ENCODE measurements around the gene ANK3.
A peak's percentile ranks its signal among the peaks of the same experiment; 100 is the strongest.

Gene ANK3

DNA sequence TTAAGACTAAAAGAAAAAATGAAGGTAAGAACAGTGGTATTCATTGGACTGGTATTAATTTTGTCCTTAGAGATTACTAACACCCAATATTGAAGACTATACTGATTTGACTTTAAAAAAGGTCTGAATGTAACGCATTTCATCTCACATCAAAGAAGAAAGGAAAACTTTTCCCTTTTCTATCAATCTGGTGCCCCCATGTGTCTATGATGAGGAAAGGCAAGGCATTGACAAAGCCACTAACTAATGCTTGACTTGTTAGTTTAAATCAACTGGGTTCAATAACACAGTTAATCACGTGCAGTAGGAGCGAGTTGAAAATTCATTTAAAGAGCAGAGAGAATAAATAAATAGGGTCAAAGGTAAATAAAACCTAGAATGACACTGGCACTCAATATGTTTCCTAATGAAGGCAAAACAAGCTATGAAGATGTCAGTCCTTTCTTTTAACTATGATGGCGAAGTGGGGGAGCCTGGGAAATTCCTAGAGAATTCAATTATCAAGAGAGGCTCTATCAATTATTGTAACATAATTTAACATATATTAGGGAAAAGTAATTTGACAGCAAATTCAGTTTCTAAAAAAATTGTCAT, 180.9 kb downstream of the ANK3 start:
- peak; percentile 35 for DNase-seq

DNA sequence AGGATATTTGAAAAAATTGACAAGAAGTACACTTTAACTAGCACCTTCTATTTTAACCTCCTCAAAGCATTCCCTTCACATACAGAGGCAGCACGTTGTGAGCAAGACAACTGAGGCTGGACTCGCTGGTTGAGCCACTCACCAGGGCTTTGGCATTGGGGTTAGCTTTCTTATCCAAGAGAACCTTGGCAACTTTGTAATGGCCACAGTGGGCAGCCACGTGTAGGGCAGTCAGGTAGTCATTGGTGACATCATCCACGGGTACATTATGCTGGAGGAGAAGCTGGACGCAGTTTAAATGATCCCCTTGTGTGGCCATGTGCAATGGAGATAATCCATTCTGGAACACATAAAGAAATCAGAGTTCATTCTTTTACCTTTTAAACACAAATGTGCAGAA, 181.8 kb downstream of the ANK3 start:
- no peak for DNase-seq

DNA sequence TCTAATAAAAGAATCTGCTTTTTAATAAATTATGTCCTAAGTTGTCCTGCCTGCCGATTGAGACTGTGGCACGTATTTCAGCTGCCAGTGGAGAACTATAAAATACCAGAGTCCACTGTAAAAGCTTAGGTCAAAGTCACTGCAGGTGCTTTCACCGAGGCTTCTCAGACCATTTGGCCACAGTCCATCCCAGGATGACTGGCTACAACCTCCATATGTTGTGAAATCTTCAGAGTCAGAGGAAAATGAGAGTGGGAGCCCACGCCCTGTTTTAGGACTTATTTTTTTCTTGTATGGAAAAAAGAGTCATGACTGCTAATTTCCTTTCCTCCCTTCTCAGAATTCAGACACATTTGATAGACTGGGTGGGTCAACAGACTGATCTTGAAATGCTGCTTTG, 182.9 kb downstream of the ANK3 start:
- no peak for DNase-seq

DNA sequence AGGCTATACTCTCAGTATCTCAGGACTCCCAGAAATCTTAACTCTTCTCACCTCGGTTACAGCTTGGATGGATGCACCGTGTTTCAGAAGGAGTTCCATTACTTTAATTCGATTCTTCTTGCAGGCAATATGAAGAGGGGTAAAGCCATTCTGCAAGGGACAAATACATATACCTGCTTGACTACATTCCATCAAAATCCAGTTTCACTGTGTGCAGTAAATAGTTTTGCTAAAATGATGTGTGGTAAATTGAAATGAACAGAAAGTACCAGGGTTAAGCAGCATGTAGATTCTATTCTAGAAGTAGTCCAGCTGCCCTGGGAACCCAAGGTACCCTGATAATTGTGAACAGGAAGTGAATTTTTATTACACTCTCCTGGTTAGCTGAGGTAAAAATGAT, 183.9 kb downstream of the ANK3 start:
- DNase-seq, result no peak

DNA sequence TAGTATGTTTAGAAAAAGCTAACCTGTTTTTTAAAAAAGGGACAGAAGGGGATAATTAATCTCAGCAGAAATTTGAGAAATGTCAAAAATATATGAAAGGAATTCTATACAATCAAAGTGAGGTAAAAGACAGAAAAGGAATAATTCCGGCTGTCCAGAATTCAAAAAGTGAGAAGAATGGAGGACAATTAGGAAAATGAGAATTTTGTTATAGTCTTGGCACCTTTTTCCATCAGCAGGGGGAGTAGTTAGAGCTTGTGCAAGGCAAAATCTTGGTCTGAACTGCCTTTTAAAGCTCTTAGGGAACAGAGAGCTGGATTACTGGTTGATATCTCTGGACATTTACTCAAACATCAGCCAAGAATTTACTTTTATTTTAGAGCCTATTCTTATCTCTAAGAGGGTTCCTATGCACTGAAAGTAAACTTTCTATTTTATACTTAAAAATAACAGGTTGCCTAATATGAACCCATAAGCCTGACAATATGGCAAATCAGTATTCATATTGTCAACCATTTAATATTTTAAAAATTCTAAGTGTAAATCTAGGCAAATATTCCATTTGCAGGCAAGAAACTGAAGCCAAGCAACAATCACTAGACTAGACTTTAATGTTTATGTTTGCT, 185.6 kb downstream of the ANK3 start:
- DNase-seq, result peak; percentile 4

DNA sequence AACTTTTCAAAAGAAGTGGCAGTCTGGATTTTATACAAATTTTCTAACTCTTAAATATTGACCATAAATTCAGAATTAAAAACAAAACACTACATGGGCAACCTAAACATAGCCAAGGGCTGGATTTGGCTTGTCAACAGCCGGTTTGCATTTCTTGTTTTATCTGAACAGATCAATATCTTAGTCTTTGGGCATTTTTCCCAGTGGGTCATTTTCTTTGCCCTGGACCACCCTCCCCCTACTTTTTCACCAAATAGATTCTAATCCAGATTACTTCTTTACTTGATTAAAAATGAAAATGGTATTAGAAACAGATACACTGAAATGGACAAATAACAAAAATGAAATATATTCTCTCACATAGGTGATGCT, 189.0 kb downstream of the ANK3 start:
- no peak for DNase-seq

DNA sequence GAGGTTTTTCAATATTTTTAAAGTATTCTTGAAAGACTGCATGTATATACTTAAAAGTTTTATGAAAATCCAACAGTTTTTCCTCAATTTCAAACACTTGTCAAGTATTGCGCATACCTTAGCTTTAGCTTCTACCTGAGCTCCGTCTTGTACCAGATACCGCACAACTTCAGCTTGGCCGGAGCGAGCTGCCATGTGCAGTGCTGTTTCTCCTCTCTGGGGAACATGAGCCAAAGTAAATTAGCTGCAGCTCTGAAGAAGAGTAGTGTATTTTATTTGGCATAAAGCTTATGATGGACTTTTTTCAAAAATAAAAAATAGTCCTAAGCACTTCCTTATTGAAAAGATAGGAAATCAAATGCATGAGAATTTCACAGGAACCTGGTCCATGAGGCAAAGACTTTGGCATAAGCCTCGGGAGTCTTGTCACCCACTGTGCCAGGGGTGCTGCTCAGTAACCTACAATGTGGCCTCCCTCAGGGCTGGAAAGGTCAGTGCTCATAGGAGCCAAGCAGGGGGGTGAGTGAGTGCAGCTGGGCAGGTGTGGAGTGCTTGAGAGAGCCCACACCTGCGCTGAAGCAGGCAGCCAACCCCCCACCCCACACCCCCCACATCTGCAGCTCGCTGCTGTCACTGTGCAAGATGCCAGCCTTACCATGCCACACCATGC, 189.5 kb downstream of the ANK3 start:
- DNase-seq, result no peak

DNA sequence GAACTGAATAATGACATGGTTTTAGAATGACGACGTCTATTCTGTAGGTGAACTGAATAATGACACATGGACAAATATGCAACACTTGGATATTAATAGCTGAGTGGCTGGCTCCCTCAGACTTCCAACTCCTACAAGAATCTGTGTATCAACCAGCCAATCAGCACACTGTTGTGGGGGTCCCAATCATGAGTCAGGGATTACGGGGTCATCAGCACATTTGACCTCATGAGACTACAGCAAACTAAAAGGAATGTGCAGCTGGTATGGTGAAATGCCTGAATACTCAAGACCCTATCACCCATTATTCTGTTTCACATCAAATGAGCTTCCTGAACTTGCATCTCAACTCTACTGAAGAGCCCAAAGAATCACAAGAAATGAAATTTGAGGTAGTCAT, 192.5 kb downstream of the ANK3 start:
- no peak for DNase-seq

DNA sequence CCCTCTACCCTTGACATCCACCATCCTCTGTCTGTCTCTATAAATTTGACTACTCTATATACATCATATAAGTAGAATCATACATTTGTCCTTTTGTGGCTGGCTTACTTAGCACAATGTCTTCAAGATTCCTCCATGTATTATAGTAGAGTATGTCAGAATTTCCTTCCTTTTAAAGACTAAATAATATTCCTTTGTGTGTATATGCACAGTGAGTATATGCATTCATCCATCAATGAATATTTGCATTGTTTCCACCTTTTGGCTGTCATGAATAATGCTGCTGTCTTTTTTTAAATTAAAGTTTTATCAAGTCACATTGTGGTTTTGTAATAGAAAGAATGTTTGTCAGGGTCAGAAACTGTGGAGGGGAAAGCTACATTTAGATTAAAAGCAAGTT, 195.3 kb downstream of the ANK3 start:
- DNase-seq, result no peak

DNA sequence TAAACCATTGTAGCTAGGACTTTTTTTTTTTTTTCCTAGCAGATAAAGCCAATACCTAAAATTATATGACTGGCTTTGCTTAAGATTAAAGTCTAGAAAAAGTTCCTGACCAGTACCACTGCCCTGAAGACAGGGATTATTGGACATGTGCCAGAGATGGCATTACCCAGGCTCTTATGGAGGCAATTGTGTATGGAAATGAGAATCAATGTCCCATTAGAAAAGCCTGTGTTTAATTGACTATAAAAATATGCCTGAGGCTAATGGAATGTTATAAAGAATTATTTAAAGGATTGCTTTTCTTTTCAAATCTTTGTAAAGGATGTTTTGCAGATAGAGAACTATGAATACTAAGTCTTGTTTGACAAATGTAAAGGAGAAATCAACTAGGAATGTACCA, 196.7 kb downstream of the ANK3 start:
- no peak for DNase-seq

DNA sequence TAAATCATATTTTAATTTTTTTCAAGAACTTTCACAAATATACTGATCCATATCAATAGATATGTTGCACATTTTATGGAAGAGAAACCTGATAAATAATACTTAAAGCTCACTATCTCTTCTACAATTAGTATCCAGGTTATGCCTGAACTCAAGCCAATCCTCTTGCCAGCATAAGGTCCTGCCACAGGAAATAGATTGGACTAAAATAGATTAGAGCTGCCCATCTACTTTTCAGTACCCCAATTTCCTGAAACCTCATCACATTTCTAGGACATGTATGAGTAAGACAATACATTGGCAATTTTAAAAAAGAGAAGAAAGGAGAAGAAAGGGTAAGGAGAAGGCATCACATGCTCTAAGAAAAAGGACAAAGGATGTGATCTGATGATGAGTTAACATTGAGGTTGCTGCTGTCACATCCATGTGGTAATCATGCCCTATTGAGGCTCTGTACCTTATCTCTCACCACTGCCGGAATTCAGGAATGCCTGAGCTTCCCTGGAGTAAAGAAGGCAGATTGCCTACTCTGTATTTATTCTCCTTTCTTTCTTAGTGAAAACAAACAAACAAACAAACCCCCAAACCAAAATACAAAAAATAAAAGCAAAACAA, 199.7 kb downstream of the ANK3 start:
- DNase-seq, result no peak

DNA sequence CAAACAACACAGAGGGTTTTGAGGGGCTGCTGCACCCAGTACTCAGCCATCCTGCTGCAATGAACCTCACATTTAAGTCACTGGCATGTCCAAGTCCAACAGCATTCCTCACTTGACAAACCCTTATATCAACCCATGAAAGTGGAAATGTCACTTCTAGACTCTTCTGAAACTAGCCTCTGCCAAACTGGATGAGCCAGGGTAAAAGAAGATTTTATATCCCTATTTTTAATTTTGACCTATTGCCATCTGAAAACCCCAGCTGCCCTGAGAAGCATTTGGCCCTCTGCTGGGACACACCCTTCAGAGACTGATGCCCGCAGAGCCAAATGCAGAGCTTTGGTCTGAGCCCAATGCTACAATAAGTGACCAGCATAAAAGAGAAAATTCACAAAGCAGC, 201.1 kb downstream of the ANK3 start:
- no peak for DNase-seq

DNA sequence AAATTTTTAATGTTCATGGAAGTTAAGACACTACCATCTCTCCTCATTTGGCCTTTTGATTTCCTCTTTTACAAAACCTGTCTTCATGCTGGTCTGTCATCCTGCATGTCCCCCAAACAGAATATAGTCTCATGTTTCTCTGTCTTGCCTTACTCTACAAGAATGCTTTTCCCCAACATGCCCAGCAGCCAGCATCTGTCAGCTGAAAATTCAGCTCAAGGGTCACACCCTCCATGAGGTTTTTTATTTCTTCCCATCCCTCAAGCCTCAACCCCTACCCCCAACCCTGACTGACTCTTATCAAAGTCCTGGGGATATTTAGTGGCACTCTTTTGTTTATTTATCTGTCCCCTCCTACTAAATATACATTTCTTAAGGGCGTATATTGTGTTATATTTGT, 202.0 kb downstream of the ANK3 start:
- DNase-seq, result no peak

DNA sequence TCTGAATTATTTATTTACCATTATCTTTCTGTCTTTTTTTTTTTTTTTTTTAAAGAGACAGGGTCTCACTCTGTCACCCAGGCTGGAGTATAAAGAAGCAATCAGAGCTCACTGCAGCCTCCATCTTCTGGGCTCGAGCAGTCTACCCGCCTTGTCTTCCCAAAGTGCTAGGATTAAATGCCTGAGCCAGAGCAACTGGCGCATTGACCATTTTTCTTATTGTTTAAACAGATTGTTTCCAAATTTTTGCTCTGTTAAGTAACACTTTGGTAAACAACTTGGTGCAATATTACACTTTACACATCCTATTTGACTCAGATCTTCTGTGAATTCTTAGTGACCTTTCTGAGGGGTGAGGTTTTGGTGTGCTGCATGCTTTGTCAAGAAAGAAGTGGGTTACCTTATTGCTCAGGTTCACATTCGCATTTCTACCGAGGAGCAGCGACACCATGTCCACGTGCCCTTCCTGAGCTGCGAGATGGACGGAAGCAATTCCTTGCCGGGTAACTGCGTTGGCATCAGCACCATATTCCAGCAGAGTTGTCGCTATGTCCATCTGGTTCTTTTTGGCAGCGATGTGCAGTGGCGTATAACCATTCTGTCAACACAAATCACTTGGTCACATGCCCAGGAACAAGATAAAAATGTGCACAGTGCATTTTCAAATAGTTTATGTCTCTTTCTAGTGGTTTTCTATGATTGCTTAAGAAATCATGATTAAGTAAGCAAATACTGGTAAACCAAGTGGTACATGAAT, 203.2 kb downstream of the ANK3 start:
- DNase-seq, result no peak

DNA sequence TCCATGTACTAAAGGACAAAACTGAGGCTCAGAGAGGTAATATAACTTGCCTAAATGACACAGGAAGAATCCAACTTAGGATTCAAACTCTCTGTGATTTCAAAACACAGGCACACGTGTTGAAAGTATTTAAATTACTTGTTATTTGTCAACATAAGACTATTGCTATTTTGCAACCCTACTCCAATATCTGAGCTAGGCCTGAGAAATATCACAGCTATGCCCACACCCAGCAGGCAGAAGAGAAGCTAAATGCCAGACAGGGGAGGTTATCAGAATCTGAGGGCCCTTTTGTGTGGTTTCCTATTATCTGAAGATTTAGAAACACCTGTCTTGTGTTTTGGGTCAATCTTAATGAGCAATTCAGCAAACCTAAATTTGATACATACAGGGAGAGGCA, 204.3 kb downstream of the ANK3 start:
- DNase-seq, result no peak

DNA sequence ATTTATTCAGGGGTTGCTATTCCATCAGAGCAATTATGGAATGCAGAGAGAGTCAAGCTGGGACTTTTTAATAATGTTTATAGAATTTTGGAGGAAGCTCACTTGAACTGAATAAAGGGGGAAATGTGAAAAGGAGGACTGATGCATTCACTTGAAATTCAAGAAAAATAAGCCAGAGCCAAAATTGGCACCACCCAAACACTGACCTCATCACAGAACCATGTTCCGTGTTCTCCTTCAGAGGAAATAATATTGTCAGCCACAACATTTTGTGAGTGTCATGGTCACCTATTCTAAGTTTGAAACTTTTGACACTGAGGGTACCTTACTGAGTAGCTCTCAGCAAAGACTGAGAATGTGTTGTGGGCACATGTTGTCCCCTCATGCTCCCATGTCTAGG, 207.0 kb downstream of the ANK3 start:
- DNase-seq, result no peak

DNA sequence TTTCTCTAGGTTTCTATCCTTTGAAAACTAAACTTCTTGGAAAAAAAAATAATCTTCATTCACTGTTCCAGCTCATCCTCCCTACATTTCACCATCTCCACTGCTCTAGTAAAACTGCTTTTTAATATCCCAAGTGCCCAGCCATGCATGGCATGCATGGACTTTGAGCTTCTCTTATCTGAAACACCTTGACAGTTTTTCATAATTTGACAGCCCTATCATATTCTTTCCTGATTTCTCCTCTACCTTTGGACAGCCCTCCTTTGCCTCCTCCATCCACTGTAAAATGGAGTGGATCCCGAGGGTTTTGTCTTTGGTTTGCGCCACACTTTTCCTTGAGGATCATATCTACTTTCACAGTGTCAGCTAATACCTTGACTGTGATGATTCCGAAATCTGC, 212.8 kb downstream of the ANK3 start:
- DNase-seq, result no peak

DNA sequence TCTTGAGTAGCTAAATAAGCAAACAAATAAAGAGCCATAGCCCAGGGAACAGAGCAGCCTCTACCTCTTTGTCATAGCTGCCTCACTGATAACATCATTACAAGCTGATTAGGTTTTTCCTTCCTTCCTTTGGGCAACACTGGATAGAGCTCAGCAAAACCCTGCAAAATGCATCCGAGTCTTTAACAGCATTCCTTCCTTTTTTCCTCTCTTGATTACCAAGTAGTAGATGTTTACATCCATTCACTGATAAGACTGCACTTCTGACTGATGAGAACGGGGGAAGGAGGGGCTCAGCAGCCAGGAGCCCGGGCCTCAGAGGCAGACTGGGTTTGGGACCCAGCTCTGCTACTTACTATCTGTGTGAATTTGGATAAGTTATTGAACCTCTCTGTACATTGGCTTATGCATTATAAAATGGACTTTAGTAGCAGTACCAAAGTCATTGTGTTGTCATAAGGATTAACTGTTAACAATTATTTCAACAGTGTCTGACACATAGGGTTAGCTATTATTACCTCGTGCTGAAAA, 214.2 kb downstream of the ANK3 start:
- no peak for DNase-seq

DNA sequence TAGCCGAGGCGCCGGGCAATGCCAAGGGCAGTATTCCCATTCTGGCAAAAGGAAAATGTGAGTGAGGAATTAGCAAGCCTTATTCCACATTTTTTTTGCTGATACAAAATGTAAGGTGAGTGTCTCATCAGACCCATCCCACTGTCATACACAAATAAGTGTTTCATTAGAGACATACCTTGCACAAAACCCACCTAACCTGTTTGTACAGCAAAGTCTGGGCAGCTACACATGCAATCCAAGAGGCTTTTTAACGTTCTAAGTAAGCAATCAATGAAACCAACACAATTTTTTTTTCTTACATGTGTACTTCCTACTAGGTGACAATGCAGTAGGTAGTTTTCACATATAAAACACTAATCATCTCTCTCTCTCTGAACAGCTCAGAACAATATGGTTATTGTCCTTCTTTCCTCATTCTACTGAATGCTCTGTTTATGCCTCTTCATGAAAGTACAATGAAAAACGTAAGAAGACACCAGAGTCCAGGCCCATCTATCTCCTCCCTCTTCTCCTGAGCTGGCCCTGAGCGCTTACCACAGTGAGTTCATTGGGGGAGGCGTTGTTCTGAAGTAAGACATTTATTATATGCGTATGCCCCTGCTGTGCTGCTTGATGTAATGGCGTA, 217.2 kb downstream of the ANK3 start:
- no peak for DNase-seq

DNA sequence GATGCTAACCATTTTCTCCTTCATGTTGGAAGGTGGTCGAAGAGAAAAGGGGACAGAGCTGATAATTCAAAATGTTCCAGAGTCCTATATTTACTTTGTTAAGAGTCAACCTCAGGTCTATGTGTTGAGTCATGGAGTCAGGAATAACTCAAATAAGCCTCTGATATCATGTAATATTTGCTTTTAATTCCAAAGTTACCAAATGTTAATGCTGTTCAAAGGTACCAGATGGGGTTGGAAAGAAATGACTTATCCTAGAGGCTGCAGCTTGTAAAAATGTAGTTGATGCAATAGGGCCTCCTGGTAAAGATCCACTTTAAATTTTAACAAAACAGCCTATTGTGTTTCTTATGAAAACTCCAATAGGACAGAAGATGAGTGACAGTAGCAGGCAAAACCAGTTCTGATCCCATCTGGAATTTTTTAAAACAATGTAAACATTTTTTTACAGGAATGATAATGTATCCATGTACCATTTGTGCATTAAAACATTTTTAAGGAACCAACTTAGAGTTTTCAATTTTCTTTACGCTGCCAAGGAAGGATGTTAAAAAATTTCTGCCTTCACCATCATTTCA, 218.2 kb downstream of the ANK3 start:
- no peak for DNase-seq

DNA sequence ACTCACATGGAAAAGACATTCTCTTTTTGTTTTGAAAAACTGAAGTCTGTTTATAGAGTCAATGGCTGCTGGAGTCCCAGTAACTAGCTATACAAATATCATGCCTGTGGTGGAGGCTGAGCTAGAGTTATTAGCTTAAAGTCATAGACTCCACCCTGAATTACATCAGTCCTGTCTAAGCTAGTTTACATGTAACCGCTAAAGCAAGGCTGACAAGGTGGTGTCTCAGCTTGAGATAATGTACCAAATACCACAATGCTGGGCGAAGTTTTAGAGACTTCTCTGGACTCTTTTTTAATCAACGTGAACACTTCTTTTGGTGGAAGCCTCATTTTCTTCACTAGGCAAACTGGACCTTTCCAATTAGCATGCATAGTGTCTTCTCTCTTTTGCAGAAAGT, 219.4 kb downstream of the ANK3 start:
- no peak for DNase-seq

DNA sequence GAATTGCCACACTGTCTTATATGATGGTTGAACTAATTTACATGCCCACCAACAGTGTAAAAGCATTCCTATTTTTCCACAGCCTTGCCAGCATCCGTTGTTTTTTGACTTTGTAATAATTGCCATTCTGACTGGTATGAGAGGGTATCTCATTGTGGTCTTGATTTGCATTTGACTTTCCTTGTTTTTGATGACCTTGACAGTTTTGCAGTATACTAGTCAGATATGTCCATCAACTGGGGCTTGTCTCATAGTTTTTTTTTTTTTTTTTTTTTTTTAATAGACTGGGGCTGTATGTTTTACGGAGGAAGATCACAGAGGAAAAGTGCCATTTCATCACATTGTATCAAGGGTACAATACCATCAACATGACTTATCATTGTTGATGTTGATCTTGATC, 220.6 kb downstream of the ANK3 start:
- DNase-seq, result no peak

DNA sequence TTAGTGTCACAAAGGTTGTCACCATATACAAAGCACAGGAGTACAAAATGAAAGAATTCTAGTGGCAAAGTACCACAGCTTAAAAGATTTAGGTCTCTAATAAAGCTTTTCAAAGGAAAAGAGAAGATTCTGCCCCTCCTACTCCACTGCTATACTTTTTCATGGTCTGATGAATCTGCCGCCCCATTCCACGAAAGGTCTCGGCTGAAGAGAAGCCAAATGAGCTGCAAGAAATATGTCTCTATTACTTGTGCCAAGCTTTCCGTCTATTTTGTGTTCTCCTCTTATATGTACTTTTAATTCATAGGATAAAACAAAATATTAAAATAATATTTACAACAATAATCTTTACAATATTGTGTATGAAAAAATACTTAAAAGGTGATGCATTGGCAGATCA, 222.6 kb downstream of the ANK3 start:
- no peak for DNase-seq
